Left renal pelvis (tissue), 4 donors: ENCODE results near the gene SLC38A1. TPM values are rescaled to one million over a fixed set of nuclear protein-coding genes. Genes with fewer than 3 reads are reported as not detected.

Experiments
- DNase-seq, 4 donors: peaks; one replicate each; pipeline ENCODE4 v3.0.0-alpha.2; 2013; ENCODE audit warnings: low read depth in 4 of 4, low spot score in 3 of 4
- polyA plus RNA-seq, 4 donors: library from polyadenylated mRNA; unstranded; fragments of 120-200 nt; gene quantifications; one replicate each; pipeline ENCODE4 v1.2.1, GENCODE V29; 2013; ENCODE audit not compliant: insufficient read length in 4 of 4

The SLC38A1 gene
- polyA plus RNA-seq, 4 donors, result 12.6 to 71.0 (median 66.8) TPM

GRCh38 chr12:46237371-46238045, 31.3 kb downstream of the SLC38A1 start:
- DNase-seq, result no peak

GRCh38 chr12:46234000-46234399, 34.8 kb downstream of the SLC38A1 start:
- DNase-seq, result no peak

- no peak for DNase-seq
Observed at GRCh38 chr12:46233423-46233822, 35.4 kb downstream of the SLC38A1 start.

- no peak for DNase-seq
Observed at GRCh38 chr12:46230983-46231382, 37.9 kb downstream of the SLC38A1 start.

GRCh38 chr12:46230306-46230705, 38.5 kb downstream of the SLC38A1 start:
- no peak for DNase-seq

GRCh38 chr12:46227616-46228015, 41.2 kb downstream of the SLC38A1 start:
- DNase-seq, result no peak

GRCh38 chr12:46224386-46224785, 44.5 kb downstream of the SLC38A1 start:
- DNase-seq, result no peak

- no peak for DNase-seq
Observed at GRCh38 chr12:46223047-46223446, 45.8 kb downstream of the SLC38A1 start.

GRCh38 chr12:46222636-46223035, 46.2 kb downstream of the SLC38A1 start:
- DNase-seq, result no peak

- DNase-seq, result no peak
Observed at GRCh38 chr12:46221255-46222128, 47.4 kb downstream of the SLC38A1 start.

- no peak for DNase-seq
Observed at GRCh38 chr12:46219877-46220655, 48.8 kb downstream of the SLC38A1 start.

GRCh38 chr12:46219132-46219876, 49.5 kb downstream of the SLC38A1 start:
- DNase-seq, result no peak

- DNase-seq, result no peak
Observed at GRCh38 chr12:46218322-46219095, 50.3 kb downstream of the SLC38A1 start.

- DNase-seq, result no peak
Observed at GRCh38 chr12:46217541-46218321, 51.1 kb downstream of the SLC38A1 start.

- no peak for DNase-seq
Observed at GRCh38 chr12:46214668-46215436, 54.0 kb downstream of the SLC38A1 start.

- no peak for DNase-seq
Observed at GRCh38 chr12:46212108-46212982, 56.5 kb downstream of the SLC38A1 start.

- no peak for DNase-seq
Observed at GRCh38 chr12:46210873-46211439, 57.9 kb downstream of the SLC38A1 start.
